Measurements from ENCODE around the gene HNRNPD. TPM values are rescaled to one million over a fixed set of nuclear protein-coding genes. Genes with fewer than 3 reads are reported as not detected.
"Not testable (repeated sequence)": the region's sequence is repeated elsewhere in the genome, so short reads cannot be mapped to it uniquely, and the experiment has no call there.

HNRNPD gene
- polyA plus RNA-seq, 1 donor from 2014 or later = 233 TPM

DNA sequence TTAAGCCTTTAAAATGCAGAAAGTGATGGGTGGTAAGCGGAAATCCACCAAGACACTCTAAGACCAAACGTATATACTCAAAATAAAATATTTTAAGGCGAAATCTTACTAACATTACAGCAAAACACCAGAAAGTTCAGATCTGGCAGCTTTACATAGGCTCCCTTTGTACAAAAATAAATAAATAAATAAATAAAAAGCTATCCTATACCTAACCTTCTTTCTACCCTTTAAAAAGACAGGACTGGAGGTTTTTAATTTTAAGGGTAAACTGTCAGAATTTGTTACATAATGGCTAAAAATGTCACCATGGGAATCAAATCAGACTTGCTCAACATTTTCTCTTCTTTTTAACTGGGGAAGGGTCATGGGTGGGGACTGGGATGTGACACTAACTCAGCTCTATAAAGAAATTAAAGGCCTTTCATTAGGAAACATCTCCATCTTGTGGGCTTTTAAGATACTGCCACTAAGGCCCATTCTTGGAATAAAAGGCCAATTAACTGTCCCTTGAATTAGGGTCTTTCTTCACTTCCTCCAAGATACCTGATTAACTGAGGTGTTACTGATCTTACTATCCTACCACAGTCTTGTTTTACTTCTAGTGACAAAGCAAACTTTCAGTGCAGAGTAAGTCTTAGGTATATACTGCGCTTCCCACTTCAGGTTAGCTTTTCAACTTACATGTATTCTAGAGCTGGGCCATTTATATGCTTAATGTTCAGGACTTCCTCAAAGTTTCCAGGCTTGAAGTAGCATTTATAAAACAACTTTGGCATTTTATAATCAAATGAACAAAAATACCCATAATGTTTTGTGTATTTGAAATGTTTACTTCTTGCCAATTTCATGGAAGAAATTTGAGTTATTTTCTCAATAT lies 13.3 kb downstream of the HNRNPD start:
- Mint-ChIP-seq H3K4me3 (peak overlapping the region in 2 of 4 donors; percentile 4 to 10), H3K27ac (peak overlapping the region; percentile 8 to 61 (median 59)), H3K9me3 (no peaks in the 10 kb centered on the region), H3K36me3 (no peaks in the 10 kb centered on the region), H3K4me1 (peaks cover 47 to 62% (median 57%) of the 10 kb centered on the region in 3 donors), H3K27me3 (no peaks in the 10 kb centered on the region)

DNA sequence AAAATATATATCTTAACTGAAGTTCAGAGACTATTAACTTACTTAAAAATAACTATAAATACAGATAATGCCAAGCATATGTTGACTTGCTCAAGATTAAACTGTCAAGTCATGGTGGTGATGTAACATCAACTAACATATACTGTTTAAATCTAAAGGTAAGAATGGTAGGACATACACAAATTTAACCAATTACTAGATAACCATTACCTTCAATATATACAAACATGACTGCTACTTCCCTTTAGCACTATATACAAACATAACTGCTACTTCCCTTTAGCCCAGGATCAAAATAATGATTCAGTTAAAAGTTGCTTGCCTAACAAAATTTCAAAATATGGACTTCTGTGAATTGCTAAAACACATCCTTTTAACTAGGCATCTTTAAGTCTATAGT lies 14.9 kb downstream of the HNRNPD start:
- H3K9me3 Mint-ChIP-seq = no peaks in the 10 kb centered on the region
- no peaks in the 10 kb centered on the region for H3K27me3 Mint-ChIP-seq
- no peaks in the 10 kb centered on the region for H3K36me3 Mint-ChIP-seq
- H3K4me1 Mint-ChIP-seq = peaks cover 42 to 56% (median 48%) of the 10 kb centered on the region in 3 donors
- H3K4me3 Mint-ChIP-seq = peak overlapping the region in 1 of 4 donors; percentile 18
- H3K27ac Mint-ChIP-seq = peak overlapping the region in 1 of 3 donors; percentile 44

DNA sequence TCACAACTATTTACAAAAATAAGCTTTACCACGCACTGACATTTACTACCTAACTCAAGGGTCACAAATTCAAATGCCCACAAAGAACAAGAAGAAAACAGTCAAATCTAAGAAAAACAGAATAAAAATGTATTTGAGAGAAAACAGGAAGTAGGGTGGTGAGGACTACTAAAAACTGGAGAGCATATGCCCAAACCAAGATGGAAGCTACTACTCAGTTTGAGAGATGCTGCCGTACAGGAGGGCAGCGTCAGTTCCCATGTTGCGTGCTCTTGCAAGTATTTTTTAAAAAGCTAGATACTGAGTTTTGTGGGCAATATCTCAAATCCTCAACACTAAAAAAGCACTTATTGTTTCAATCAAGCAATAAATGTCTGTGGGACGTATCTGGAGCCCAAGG lies 16.2 kb downstream of the HNRNPD start:
- Mint-ChIP-seq H3K36me3 (no peaks in the 10 kb centered on the region), H3K27ac (peak overlapping the region in 1 of 3 donors; percentile 71), H3K4me3 (peak overlapping the region in 1 of 4 donors; percentile 13), H3K9me3 (no peaks in the 10 kb centered on the region), H3K4me1 (peaks cover 34 to 58% (median 43%) of the 10 kb centered on the region in 3 donors), H3K27me3 (no peaks in the 10 kb centered on the region)

DNA sequence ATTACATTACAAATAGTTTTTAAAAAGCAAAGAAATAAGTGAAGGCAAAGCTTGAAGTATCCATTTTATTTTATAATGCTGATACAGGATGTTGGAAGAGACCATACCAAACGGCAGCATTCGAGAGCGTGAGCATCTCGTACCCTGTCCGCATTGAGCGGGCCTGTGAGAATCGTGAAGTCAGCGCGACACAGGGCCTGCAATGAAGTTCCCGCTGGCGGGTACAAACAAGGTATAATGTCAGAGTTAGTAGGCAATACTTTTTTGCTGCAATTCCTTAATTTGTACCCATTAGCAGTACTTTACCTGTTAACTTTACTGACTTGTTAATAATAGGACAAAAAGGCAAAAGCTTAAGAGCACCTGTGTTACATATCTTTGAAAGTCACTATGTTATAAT lies 19.0 kb downstream of the HNRNPD start:
- Mint-ChIP-seq H3K4me3 (no peak overlapping the region), H3K27me3 (no peaks in the 10 kb centered on the region), H3K4me1 (peaks cover 13 to 41% (median 29%) of the 10 kb centered on the region in 3 donors), H3K27ac (no peak overlapping the region), H3K9me3 (no peaks in the 10 kb centered on the region), H3K36me3 (peaks cover 3% of the 10 kb centered on the region)

DNA sequence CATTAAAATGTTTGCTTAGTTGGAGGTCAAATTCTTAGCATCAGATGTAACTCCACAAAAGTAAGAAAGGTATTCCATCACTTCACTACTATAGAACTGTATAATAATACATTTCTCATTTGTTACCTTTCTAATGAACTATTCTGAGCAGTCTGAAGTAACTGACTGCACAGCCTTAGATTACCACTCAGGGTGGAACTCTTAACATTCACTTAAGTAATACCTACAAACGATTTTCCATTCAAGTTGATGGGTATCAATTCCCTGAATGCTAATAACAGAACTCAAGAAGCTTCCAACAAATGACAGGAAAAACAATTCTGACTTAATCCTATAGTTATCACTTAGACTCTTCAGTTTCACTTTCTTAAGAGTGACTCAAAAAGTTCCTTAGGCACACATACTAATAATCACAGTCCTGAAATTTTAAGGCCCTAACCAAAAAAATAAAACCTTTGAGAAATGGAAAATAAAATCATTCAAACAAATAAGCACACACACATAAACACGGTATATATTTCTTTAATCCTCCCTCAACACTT lies 20.9 kb downstream of the HNRNPD start:
- H3K4me3 Mint-ChIP-seq = no peak overlapping the region
- H3K27me3 Mint-ChIP-seq = no peaks in the 10 kb centered on the region
- peaks cover 3 to 28% (median 20%) of the 10 kb centered on the region in 3 donors for H3K4me1 Mint-ChIP-seq
- peak overlapping the region in 1 of 3 donors; percentile 28 for H3K27ac Mint-ChIP-seq
- peaks cover 3% of the 10 kb centered on the region for H3K36me3 Mint-ChIP-seq
- H3K9me3 Mint-ChIP-seq = no peaks in the 10 kb centered on the region

DNA sequence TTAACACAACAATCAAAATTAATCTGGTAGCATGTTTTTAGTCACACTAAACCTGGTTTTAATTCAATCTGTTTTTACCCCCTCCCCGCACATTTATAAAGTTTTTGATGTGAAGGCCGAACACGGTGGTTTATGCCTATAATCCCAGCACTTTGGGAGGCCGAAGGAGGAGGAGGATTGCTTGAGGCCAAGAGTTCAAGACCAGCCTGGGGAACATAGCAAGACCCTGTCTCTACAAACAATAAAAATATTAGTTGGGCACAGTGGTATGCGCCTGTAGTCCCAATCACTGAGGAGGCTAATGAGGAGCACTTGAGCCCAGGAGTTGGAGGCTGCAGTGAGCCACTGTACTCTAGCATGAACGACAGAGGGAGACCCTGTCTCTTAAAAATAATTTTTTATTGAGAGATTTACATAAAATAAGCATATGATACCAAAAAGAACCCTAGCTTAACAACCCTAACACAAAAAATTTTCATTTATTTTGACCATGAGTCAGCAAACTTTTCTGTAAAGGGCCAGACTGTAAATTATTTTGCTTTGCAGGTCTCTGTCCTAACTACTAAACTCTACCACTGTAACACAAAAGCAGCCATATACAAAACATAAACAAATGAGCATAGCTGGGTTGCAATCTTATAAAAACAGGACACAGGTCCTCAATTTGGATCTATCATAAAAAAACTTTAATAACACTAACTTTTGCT lies 21.5 kb downstream of the HNRNPD start:
- Mint-ChIP-seq H3K4me3 (peak overlapping the region in 1 of 4 donors; percentile 10), H3K9me3 (no peaks in the 10 kb centered on the region), H3K27ac (peak overlapping the region in 1 of 3 donors; percentile 57), H3K36me3 (peaks cover 3% of the 10 kb centered on the region), H3K4me1 (peaks cover 0 to 28% (median 15%) of the 10 kb centered on the region in 3 donors), H3K27me3 (no peaks in the 10 kb centered on the region)

DNA sequence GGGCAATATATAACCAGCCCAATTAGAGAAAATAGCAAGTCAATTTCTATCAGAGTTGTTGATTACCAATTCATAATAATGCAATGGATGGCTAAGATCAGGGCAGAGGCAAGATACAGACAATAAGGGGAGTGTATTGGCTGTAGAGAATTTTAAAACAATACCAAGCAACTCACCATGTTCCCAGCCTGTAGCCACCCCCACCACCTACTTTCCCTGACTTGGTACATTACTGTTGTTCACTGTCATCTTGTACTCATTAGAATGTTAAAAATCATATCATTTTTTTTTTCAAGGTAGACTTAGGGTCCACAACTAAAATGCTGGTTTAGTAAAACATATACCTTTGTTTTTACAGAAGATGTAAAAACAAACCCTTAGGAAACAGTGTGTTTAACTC lies 27.7 kb downstream of the HNRNPD start:
- Mint-ChIP-seq H3K4me3 (no peak overlapping the region), H3K36me3 (peaks cover 2% of the 10 kb centered on the region), H3K4me1 (peaks cover 0 to 9% (median 7%) of the 10 kb centered on the region in 3 donors), H3K27me3 (no peaks in the 10 kb centered on the region), H3K9me3 (no peaks in the 10 kb centered on the region), H3K27ac (no peak overlapping the region)

DNA sequence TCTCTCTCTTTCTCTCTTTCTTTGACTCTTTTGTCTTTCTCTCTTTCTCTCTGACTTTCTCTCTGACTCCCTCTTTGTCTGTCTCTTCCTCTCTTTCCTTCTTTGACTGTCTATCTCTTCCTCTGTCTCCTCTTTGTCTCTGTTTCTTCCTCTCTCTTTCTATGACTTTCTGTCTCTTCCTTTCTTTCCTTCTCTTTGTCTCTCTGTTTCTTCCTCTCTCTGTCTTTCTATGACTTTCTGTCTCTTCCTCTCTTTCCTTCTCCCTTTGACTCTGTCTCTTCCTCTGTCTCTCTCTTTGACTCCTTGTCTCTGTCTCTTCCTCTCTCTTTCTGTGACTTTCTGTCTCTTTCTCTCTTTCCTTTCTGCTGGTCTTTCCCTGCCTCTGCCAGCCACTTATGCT lies 38.7 kb downstream of the HNRNPD start:
- H3K4me1 Mint-ChIP-seq = no peaks in the 10 kb centered on the region
- peaks cover 2% of the 10 kb centered on the region for H3K36me3 Mint-ChIP-seq
- H3K9me3 Mint-ChIP-seq = no peaks in the 10 kb centered on the region
- H3K27ac Mint-ChIP-seq = no peak overlapping the region
- no peak overlapping the region for H3K4me3 Mint-ChIP-seq
- H3K27me3 Mint-ChIP-seq = no peaks in the 10 kb centered on the region

DNA sequence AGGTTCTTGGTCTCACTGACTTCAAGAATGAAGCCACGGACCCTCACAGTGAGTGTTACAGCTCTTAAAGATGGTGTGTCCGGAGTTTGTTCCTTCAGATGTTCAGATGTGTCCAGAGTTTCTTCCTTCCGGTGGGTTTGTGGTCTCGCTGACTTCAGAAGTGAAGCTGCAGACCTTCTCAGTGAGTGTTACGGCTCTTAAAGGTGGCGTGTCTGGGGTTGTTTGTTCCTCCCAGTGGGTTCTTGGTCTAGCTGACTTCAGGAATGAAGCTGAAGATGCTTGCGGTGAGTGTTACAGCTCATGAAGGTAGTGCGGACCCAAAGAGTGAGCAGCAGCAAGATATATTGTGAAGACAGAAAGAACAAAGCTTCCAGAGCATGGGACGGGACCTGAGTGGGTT lies 40.1 kb downstream of the HNRNPD start:
- not testable (repeated sequence) for H3K4me3 Mint-ChIP-seq

DNA sequence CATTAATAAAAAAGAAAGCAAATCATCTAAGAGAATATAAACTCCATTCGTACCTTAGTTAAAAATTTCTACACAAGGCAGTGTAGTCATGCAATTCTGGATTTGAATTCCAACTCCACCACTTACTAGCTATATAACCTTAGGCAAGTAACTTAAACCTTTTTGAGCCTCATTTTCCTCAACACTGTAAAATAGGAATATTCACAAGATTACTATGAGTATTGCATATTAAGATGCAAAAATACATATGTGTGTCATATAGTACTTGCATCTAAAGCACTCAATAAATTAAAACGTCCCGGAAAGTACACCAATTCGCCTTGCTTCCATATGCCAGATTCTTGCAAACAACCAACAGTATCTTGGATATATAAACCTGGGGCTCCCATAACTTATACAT lies 42.0 kb downstream of the HNRNPD start:
- Mint-ChIP-seq H3K27me3 (no peaks in the 10 kb centered on the region), H3K27ac (no peak overlapping the region), H3K4me1 (no peaks in the 10 kb centered on the region), H3K9me3 (peaks cover 0 to 6% (median 5%) of the 10 kb centered on the region in 3 donors), H3K4me3 (no peak overlapping the region), H3K36me3 (peaks cover 5% of the 10 kb centered on the region)

More for the DNA sequence above, 40.1 kb downstream of the HNRNPD start:
- not testable (repeated sequence) for H3K9me3 Mint-ChIP-seq, H3K27me3 Mint-ChIP-seq, H3K36me3 Mint-ChIP-seq, H3K27ac Mint-ChIP-seq, H3K4me1 Mint-ChIP-seq

DNA sequence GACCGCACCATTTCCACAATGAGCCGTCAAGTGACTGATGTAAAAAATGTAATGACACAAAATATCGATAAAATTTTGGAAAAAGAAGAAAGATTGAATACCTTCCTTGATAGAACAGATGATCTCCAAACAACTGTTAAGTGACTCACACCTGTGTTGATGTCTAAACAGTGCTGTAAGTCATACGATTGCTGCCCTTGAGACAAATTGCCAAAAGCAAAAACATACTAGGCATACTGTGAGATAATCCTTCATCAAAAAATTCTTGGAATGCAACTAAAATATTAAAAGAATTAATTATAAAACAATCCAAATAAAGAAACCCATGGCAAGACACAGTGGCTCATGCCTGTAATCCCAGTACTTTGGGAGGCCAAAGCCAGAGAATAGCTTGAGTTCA lies 53.4 kb downstream of the HNRNPD start:
- H3K9me3 Mint-ChIP-seq = peaks cover 5 to 8% (median 6%) of the 10 kb centered on the region in 3 donors
- no peak overlapping the region for H3K4me3 Mint-ChIP-seq
- peaks cover 7% of the 10 kb centered on the region for H3K36me3 Mint-ChIP-seq
- no peak overlapping the region for H3K27ac Mint-ChIP-seq
- no peaks in the 10 kb centered on the region for H3K27me3 Mint-ChIP-seq
- H3K4me1 Mint-ChIP-seq = no peaks in the 10 kb centered on the region

DNA sequence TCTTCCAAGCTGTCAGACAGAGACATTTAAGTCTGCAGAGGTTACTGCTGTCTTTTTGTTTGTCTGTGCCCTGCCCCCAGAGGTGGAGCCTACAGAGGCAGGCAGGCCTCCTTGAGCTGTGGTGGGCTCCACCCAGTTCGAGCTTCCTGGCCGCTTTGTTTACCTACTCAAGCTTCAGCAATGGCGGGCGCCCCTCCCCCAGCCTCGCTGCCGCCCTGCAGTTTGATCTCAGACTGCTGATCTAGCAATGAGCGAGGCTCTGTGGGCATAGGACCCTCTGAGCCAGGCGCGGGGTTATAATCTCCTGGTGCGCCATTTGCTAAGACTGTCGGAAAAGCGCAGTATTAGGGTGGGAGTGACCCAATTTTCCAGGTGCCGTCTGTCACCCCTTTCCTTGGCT lies 70.7 kb downstream of the HNRNPD start:
- not testable (repeated sequence) for H3K4me3 Mint-ChIP-seq, H3K27ac Mint-ChIP-seq, H3K9me3 Mint-ChIP-seq, H3K36me3 Mint-ChIP-seq, H3K4me1 Mint-ChIP-seq
- H3K27me3 Mint-ChIP-seq = peaks cover 12% of the 10 kb centered on the region

Data from IgD-negative memory B cell (primary cell).